ENCODE data around the gene NT5DC3.

NT5DC3 gene

DNA sequence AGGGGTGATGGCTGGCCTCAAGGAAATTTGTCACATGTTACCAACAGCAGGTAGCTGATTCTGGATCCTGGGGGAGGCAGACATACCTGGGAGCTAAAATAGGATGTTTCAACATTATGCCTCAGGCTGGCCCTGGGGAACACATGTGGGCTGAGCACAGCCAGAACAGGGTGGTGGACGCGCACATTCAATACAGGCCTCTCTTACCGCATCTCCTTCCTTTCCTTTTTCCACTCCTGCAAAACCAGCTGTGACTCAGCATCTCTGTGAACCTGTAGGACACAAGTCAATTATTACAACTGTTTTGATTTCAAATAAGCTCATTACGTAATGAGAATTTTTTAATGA, 61.0 kb downstream of the NT5DC3 start:
- TF ChIP-seq CTCF (IDR thresholded peaks at IDR 0.05) = no peak

DNA sequence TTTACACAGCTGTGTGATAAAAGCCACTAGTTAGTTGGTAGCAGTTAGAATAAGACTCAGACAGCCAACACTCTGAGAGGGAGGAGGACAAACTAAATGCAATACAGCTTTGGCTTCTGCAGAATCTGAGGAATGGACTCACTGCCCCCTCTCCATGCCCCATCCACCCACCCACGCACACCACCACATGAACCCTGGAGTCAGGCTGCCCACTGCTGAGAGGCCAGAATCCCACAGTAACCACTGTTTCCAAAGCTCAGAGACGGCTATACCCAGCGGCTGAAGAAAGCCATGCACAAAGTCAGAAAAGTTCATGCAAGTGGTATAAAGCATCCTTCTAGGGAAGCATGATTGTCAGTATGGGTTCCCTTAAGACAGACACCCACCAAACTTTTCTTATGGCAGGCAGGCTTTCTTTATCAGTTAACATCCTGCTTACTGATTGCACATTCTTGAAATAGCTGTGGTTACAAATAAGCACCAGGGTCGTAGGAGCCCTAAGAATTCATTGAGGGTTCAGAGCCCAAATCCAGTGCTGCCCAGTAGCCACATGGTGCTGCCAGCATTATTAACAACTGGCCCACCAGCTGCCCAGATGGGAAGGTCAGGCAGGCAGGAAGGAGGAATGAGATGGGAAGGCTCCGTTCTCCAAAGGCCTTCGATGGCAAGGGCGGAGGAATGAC, 61.5 kb downstream of the NT5DC3 start:
- TF ChIP-seq CTCF (IDR thresholded peaks at IDR 0.05) = no peak

GRCh38 chr12:103778781-103779180, 62.3 kb downstream of the NT5DC3 start:
- no peak for TF ChIP-seq CTCF (IDR thresholded peaks at IDR 0.05)

DNA sequence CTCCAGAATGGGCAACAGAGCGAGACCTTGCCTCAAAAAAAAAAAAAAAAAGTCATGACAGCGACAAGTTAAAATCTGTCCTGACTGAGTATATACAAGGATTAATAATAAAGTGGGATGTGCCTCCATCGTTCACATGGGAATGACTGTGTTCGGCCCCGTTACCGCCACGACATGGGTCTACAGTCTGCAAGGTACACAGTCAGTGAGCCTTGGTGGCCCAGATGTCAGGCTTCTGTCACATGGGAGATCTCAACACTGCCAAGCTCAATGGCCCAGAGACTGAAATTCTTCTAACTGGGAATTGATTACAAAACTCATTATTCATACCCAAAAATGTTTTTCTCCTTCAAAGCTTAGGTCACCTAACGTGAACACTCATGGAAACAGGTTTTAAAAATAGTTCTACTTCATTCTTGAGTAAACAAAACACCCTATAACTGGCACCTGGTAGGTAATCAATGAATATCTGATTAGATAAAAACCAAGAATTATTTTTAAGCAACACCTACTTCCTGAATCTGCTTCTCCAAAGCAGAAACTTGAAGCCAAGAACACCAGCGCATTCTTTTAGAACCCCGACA, 66.0 kb downstream of the NT5DC3 start:
- TF ChIP-seq CTCF (IDR thresholded peaks at IDR 0.05) = no peak

- no peak for TF ChIP-seq CTCF (IDR thresholded peaks at IDR 0.05)
Measured at GRCh38 chr12:103773109-103773910, 67.7 kb downstream of the NT5DC3 start.

GRCh38 chr12:103772367-103773108, 68.5 kb downstream of the NT5DC3 start:
- no peak for TF ChIP-seq CTCF (IDR thresholded peaks at IDR 0.05)

DNA sequence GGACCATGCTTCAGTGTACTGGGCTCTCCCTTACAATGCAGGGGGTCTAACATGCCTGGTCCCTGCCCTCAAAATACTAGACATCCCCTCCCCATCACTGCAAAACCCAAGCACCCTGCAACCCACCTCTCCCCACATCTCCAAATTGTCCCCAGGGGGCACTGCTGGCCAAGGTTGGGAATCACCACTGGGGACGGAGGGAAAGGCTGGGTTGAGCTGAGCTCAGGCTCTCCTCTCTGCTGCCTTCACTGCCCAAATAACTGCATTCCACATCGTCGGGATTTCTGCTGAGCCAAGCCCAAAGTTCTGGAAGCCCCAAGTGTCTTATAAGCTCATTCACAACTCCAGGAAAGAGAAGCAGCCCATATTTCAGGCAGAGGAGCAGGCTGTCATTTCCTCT, 69.6 kb downstream of the NT5DC3 start:
- TF ChIP-seq CTCF (IDR thresholded peaks at IDR 0.05) = peak; percentile 61
